NCI-H345 treated with DMSO at 0.1 percent for 48 hours (cell line): Measurements from ENCODE around the gene SCARF2.
"Not testable (repeated sequence)": the region's sequence is repeated elsewhere in the genome, so short reads cannot be mapped to it uniquely, and the experiment has no call there.

Source experiments
- DNase-seq: peaks from one replicate; lab custom pipeline; 2025; ENCODE audit not compliant: unreplicated experiment; lab: John Stamatoyannopoulos, UW

SCARF2 gene

GRCh38 chr22:20395181-20395906 lies 42.3 kb downstream of the SCARF2 start:
- no peak for DNase-seq

GRCh38 chr22:20393705-20394476 lies 43.7 kb downstream of the SCARF2 start, which contains the start of gene ZNF74:
Gene ZNF74, plus strand, starts transcription at chr22:20394151. Its CDS starts 478 bp downstream, at chr22:20394629.
- DNase-seq, result peak; percentile 68

- DNase-seq, result no peak
These were observed 44.5 kb downstream of the SCARF2 start for GRCh38 chr22:20392983-20393704.

- not testable (repeated sequence) for DNase-seq
These were observed 45.2 kb downstream of the SCARF2 start for GRCh38 chr22:20392365-20392881.

GRCh38 chr22:20391222-20391621 lies 46.4 kb downstream of the SCARF2 start:
- no peak for DNase-seq

GRCh38 chr22:20390394-20390907 lies 47.2 kb downstream of the SCARF2 start:
- DNase-seq, result no peak

- DNase-seq, result no peak
These were observed 48.3 kb downstream of the SCARF2 start for GRCh38 chr22:20389288-20389687.

GRCh38 chr22:20388200-20388599 lies 49.4 kb downstream of the SCARF2 start:
- no peak for DNase-seq

- DNase-seq, result no peak
These were observed 50.7 kb downstream of the SCARF2 start for GRCh38 chr22:20386972-20387371.

GRCh38 chr22:20386336-20386735 lies 51.3 kb downstream of the SCARF2 start:
- no peak for DNase-seq

- no peak for DNase-seq
These were observed 52.8 kb downstream of the SCARF2 start for GRCh38 chr22:20384865-20385264.

GRCh38 chr22:20384171-20384570 lies 53.5 kb downstream of the SCARF2 start:
- DNase-seq, result no peak

GRCh38 chr22:20383538-20383937 lies 54.1 kb downstream of the SCARF2 start:
- no peak for DNase-seq

GRCh38 chr22:20380486-20380885 lies 57.1 kb downstream of the SCARF2 start:
- DNase-seq, result no peak

- DNase-seq, result not testable (repeated sequence)
These were observed 58.9 kb downstream of the SCARF2 start for GRCh38 chr22:20378684-20379083.

GRCh38 chr22:20378110-20378509 lies 59.5 kb downstream of the SCARF2 start:
- no peak for DNase-seq

GRCh38 chr22:20376983-20377382 lies 60.6 kb downstream of the SCARF2 start:
- DNase-seq, result not testable (repeated sequence)

- DNase-seq, result not testable (repeated sequence)
These were observed 61.3 kb downstream of the SCARF2 start for GRCh38 chr22:20376281-20376680.
